Activated CD4-positive, alpha-beta T cell treated with anti-CD3 and anti-CD28 coated beads, Interleukin-2, Interleukin-6, amounts not matched to agents 100 ng/mL and 50 ng/mL, durations not matched to agents 16 hours and 8 hours (primary cell): ENCODE results near the gene CORO2A.

Experiments
- DNase-seq: peaks from one replicate; pipeline ENCODE4 v3.0.0-alpha.2; 2020

Gene CORO2A

GRCh38 chr9:98192503-98193335 is at the start of gene CORO2A:
Gene CORO2A (minus strand): TSS chr9:98192637. CDS start chr9:98157660, 34,977 bp downstream.
- peak; percentile 69 for DNase-seq

- no peak for DNase-seq
These were observed 49.2 kb upstream of the CORO2A start for GRCh38 chr9:98241357-98242300.

GRCh38 chr9:98240475-98240874 is 48.0 kb upstream of the CORO2A start:
- no peak for DNase-seq

- DNase-seq = no peak
These were observed 44.6 kb upstream of the CORO2A start for GRCh38 chr9:98236901-98237487.

- no peak for DNase-seq
These were observed 42.7 kb upstream of the CORO2A start for GRCh38 chr9:98235126-98235525.

- DNase-seq = no peak
These were observed 41.9 kb upstream of the CORO2A start for GRCh38 chr9:98234245-98234825.

- no peak for DNase-seq
These were observed 40.5 kb upstream of the CORO2A start for GRCh38 chr9:98232926-98233325.

GRCh38 chr9:98231770-98232478 is 39.5 kb upstream of the CORO2A start:
- no peak for DNase-seq

GRCh38 chr9:98230789-98231188 is 38.4 kb upstream of the CORO2A start:
- no peak for DNase-seq

- DNase-seq = no peak
These were observed 37.9 kb upstream of the CORO2A start for GRCh38 chr9:98230304-98230703.

- no peak for DNase-seq
These were observed 37.2 kb upstream of the CORO2A start for GRCh38 chr9:98229620-98230019.

- no peak for DNase-seq
These were observed 36.6 kb upstream of the CORO2A start for GRCh38 chr9:98229090-98229395.

- DNase-seq = no peak
These were observed 36.1 kb upstream of the CORO2A start for GRCh38 chr9:98228392-98229089.

- no peak for DNase-seq
These were observed 35.4 kb upstream of the CORO2A start for GRCh38 chr9:98227883-98228282.

- DNase-seq = no peak
These were observed 34.5 kb upstream of the CORO2A start for GRCh38 chr9:98226957-98227356.

- no peak for DNase-seq
These were observed 34.1 kb upstream of the CORO2A start for GRCh38 chr9:98226516-98226915.

GRCh38 chr9:98225015-98225442 is 32.6 kb upstream of the CORO2A start:
- no peak for DNase-seq

GRCh38 chr9:98222885-98223691 is 30.7 kb upstream of the CORO2A start:
- no peak for DNase-seq

- DNase-seq = no peak
These were observed 28.5 kb upstream of the CORO2A start for GRCh38 chr9:98220911-98221310.

- DNase-seq = no peak
These were observed 27.4 kb upstream of the CORO2A start for GRCh38 chr9:98219794-98220370.

GRCh38 chr9:98219364-98219716 is 26.9 kb upstream of the CORO2A start:
- DNase-seq = no peak
